Hepatocyte (in vitro differentiated cells): ENCODE data around the gene CUL5. TPM values are rescaled to one million over a fixed set of nuclear protein-coding genes. Genes with fewer than 3 reads are reported as not detected.
"Not testable (repeated sequence)": the region's sequence is repeated elsewhere in the genome, so short reads cannot be mapped to it uniquely, and the experiment has no call there.

ENCODE experiments used
- DNase-seq: peaks from one replicate; pipeline ENCODE4 v3.0.0-alpha.2; 2016; ENCODE audit warnings: low spot score
- H2AFZ ChIP-seq: fragments of 200-600 bp; sonication (generic); 2 replicates; pipeline ENCODE4 v1.6.0; 2016; ENCODE audit warnings: antibody characterized with exemption, mild to moderate bottlenecking
- H3K27ac ChIP-seq: fragments of 200-600 bp; sonication (generic); 2 replicates; pipeline ENCODE4 v1.5.1; 2016; ENCODE audit warnings: mild to moderate bottlenecking
- H3K27me3 ChIP-seq: fragments of 200-600 bp; sonication (generic); 2 replicates; pipeline ENCODE4 v1.6.1; 2016
- H3K36me3 ChIP-seq: fragments of 200-600 bp; sonication (generic); replicated peaks from 2 replicates; pipeline ENCODE4 v1.5.1; 2016; ENCODE audit warnings: low read depth; ENCODE audit not compliant: insufficient read depth
- H3K4me1 ChIP-seq: fragments of 200-600 bp; sonication (generic); 2 replicates; pipeline ENCODE4 v1.5.1; 2016; ENCODE audit warnings: mild to moderate bottlenecking, moderate library complexity; ENCODE audit not compliant: insufficient read depth
- H3K4me2 ChIP-seq: fragments of 200-600 bp; sonication (generic); 2 replicates; pipeline ENCODE4 v1.6.0; 2016
- H3K4me3 ChIP-seq: fragments of 200-600 bp; sonication (generic); 2 replicates; pipeline ENCODE4 v1.5.1; 2016; ENCODE audit warnings: mild to moderate bottlenecking
- H3K79me2 ChIP-seq: fragments of 200-600 bp; sonication (generic); 2 replicates; pipeline ENCODE4 v1.6.0; 2017; ENCODE audit warnings: mild to moderate bottlenecking
- H3K9me2 ChIP-seq: fragments of 200-600 bp; sonication (generic); replicated peaks from 2 replicates; pipeline ENCODE4 v1.6.0; 2017; ENCODE audit warnings: mild to moderate bottlenecking; ENCODE audit not compliant: insufficient read depth
- H3K9me3 ChIP-seq: fragments of 200-600 bp; sonication (generic); 2 replicates; pipeline ENCODE4 v1.5.1; 2016; ENCODE audit warnings: low read depth, mild to moderate bottlenecking
- H4K20me1 ChIP-seq: fragments of 200-600 bp; sonication (generic); 2 replicates; pipeline ENCODE4 v1.6.0; 2016; ENCODE audit warnings: mild to moderate bottlenecking; ENCODE audit not compliant: insufficient read depth, poor library complexity, severe bottlenecking
- CTCF ChIP-seq: fragments of 200-600 bp; sonication (generic); IDR thresholded peaks from 2 replicates; pipeline ENCODE4 v1.5.1; 2016; ENCODE audit warnings: antibody characterized with exemption, mild to moderate bottlenecking; ENCODE audit not compliant: poor library complexity
- EZH2 ChIP-seq: fragments of 200-600 bp; sonication (generic); IDR thresholded peaks from 2 replicates; pipeline ENCODE4 v1.6.1; 2016; ENCODE audit warnings: antibody characterized with exemption, mild to moderate bottlenecking, borderline replicate concordance
- EZH2phosphoT487 ChIP-seq: fragments of 200-600 bp; sonication (generic); IDR thresholded peaks from one replicate; pipeline ENCODE4 v1.6.1; 2018; ENCODE audit warnings: antibody characterized with exemption, mild to moderate bottlenecking, low read depth, moderate library complexity; ENCODE audit not compliant: unreplicated experiment, severe bottlenecking
- WGBS: methylation state at CpG from one replicate; pipeline ENCODE4 v1.1.6; 2016; ENCODE audit warnings: low lambda C conversion rate; ENCODE audit errors: missing lambda C conversion rate; 5-methylcytosine and 5-hydroxymethylcytosine counted together
- polyA plus RNA-seq: library from polyadenylated mRNA; unstranded; fragments of >200 nt; fragmentation: Nextera tagmentation; extraction: Ambion mirVana; gene quantifications from 2 replicates; pipeline ENCODE4 v1.2.1, GENCODE V29; 2016
- total RNA-seq: library from RNA; depleted of rRNA; stranded (reverse); fragments of >200 nt; gene quantifications from 2 replicates; pipeline ENCODE4 v1.2.3, GENCODE V29; 2014

CUL5 gene
- total and polyA plus RNA-seq, 2 experiments from 2014 or later, result 23.2 to 27.6 TPM

GRCh38 chr11:108122166-108122628, 113.5 kb downstream of the CUL5 start:
- Histone ChIP-seq H3K79me2 (peaks cover 34% of the 10 kb centered on the region), H3K4me2 (peak overlapping the region; percentile 80), H3K4me3 (peak overlapping the region; percentile 54), H2AFZ (peak overlapping the region; percentile 53), H3K36me3 (no peaks in the 10 kb centered on the region), H3K27me3 (no peaks in the 10 kb centered on the region), H3K27ac (peak overlapping the region; percentile 71), H3K9me3 (no peaks in the 10 kb centered on the region), H4K20me1 (no peaks in the 10 kb centered on the region), H3K9me2 (no peaks in the 10 kb centered on the region), H3K4me1 (peaks cover 13% of the 10 kb centered on the region)
- DNase-seq, result peak; percentile 16
- 46% methylated on average over 9 of the region's 9 CpGs for WGBS
- TF ChIP-seq CTCF (no peak), EZH2 (no peak), EZH2phosphoT487 (no peak)

GRCh38 chr11:108125096-108125495, 116.4 kb downstream of the CUL5 start:
- Histone ChIP-seq H3K79me2 (peaks cover 38% of the 10 kb centered on the region), H3K4me2 (no peak overlapping the region), H3K27me3 (no peaks in the 10 kb centered on the region), H3K27ac (no peak overlapping the region), H3K36me3 (no peaks in the 10 kb centered on the region), H3K9me3 (no peaks in the 10 kb centered on the region), H4K20me1 (no peaks in the 10 kb centered on the region), H2AFZ (no peak overlapping the region), H3K4me1 (peaks cover 13% of the 10 kb centered on the region), H3K9me2 (no peaks in the 10 kb centered on the region), H3K4me3 (no peak overlapping the region)
- no peak for DNase-seq
- WGBS, result 86% methylated on average over 5 of the region's 5 CpGs
- no peak for TF ChIP-seq EZH2
- no peak for TF ChIP-seq CTCF
- no peak for TF ChIP-seq EZH2phosphoT487

- Histone ChIP-seq H3K27me3 (no peaks in the 10 kb centered on the region), H3K36me3 (no peaks in the 10 kb centered on the region), H4K20me1 (no peaks in the 10 kb centered on the region), H3K4me3 (no peak overlapping the region), H3K4me2 (no peak overlapping the region), H3K27ac (no peak overlapping the region), H3K4me1 (no peaks in the 10 kb centered on the region), H3K79me2 (peaks cover 23% of the 10 kb centered on the region), H3K9me3 (no peaks in the 10 kb centered on the region), H2AFZ (no peak overlapping the region), H3K9me2 (no peaks in the 10 kb centered on the region)
- 93% methylated on average over 2 of the region's 2 CpGs for WGBS
- TF ChIP-seq EZH2phosphoT487 (no peak), EZH2 (no peak), CTCF (no peak)
- no peak for DNase-seq
These were observed 120.1 kb downstream of the CUL5 start for GRCh38 chr11:108128772-108129171.

- Histone ChIP-seq H3K27me3 (no peaks in the 10 kb centered on the region), H3K9me2 (no peaks in the 10 kb centered on the region), H3K79me2 (peaks cover 4% of the 10 kb centered on the region), H4K20me1 (no peaks in the 10 kb centered on the region), H3K36me3 (no peaks in the 10 kb centered on the region), H3K4me3 (no peak overlapping the region), H3K4me2 (no peak overlapping the region), H3K27ac (no peak overlapping the region), H3K4me1 (no peaks in the 10 kb centered on the region), H2AFZ (no peak overlapping the region), H3K9me3 (no peaks in the 10 kb centered on the region)
- no peak for DNase-seq
- no peak for TF ChIP-seq EZH2phosphoT487
- TF ChIP-seq EZH2, result no peak
- no peak for TF ChIP-seq CTCF
- 100% methylated on average over 1 of the region's 1 CpG for WGBS
These were observed 123.3 kb downstream of the CUL5 start for GRCh38 chr11:108131993-108132392.

- H3K9me2 ChIP-seq, H3K27ac ChIP-seq, H4K20me1 ChIP-seq, H3K27me3 ChIP-seq, H3K79me2 ChIP-seq, H2AFZ ChIP-seq, H3K4me3 ChIP-seq, H3K9me3 ChIP-seq, H3K4me2 ChIP-seq, H3K36me3 ChIP-seq, H3K4me1 ChIP-seq, DNase-seq: not testable (repeated sequence)
- 100% methylated on average over 2 of the region's 2 CpGs for WGBS
These were observed 124.4 kb downstream of the CUL5 start for GRCh38 chr11:108132993-108133538.
